ENCODE measurements around the gene UBLCP1.
A peak's percentile ranks its signal among the peaks of the same experiment; 100 is the strongest.

UBLCP1 gene

DNA sequence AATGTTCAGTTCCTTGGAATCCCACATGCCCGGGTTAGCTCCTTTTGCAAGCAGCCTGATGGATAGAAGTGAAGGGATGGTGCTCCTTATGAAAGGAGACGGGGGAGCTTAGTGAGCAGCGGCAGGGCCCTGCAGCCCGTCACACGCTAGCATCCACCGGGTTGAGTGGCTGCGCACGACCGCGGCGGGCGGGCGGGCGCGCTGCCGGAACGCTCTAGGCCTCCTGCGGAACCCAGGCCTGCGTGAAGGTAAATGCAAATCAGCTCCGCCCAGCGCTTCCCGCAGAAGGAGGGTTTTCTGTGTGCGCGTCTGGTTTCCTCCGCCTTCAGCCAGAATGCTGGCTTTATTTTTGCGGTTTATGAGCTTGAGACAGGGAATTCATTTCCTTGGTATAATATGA, 47.4 kb downstream of the UBLCP1 start:
- Histone ChIP-seq H3K4me1 (ENCODE audit: control insufficient read depth, insufficient read depth, low read length) (peaks cover 11% of the 10 kb centered on the region; the same call in 1 of the 2 replicates), H3K9me3 (ENCODE audit: control insufficient read depth, insufficient read depth, low read length) (no peaks in the 10 kb centered on the region), H3K4me3 (ENCODE audit: low read depth, low read length) (peak overlapping the region; percentile 42), H3K27ac (ENCODE audit: low read depth, low read length) (no peak overlapping the region), H3K9ac (ENCODE audit: low read depth, low read length) (0 out of 2 replicates have a peak overlapping the region, but pooled peaks have one; percentile 28), H3K27me3 (ENCODE audit: control insufficient read depth, insufficient read depth, low read length) (peaks cover 36% of the 10 kb centered on the region), H3K36me3 (ENCODE audit: control insufficient read depth, insufficient read depth, low read length) (no peaks in the 10 kb centered on the region)

DNA sequence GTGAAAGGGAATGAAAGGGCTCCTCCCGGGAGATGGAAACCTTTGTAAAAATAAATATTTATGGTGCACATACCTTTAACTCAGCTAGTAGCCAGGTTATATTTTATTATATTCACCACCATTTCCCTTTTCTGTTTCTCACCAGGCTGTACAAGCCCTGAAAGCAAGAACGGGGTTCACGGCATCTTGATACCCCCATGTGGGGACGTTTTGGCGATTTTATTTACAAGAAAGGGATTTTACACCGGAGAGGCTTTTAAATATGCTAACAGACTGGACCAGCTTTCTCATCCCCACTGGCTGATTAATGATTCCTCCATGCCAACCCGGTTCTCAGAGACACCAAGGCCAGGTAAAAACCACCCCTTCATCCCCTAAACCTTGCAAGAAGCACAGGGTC, 48.0 kb downstream of the UBLCP1 start:
- H3K9me3 ChIP-seq (ENCODE audit: control insufficient read depth, insufficient read depth, low read length): no peaks in the 10 kb centered on the region
- H3K4me3 ChIP-seq (ENCODE audit: low read depth, low read length): peak overlapping the region; percentile 42
- H3K9ac ChIP-seq (ENCODE audit: low read depth, low read length): no peak overlapping the region
- no peak overlapping the region for H3K27ac ChIP-seq (ENCODE audit: low read depth, low read length)
- peaks cover 36% of the 10 kb centered on the region for H3K27me3 ChIP-seq (ENCODE audit: control insufficient read depth, insufficient read depth, low read length)
- no peaks in the 10 kb centered on the region for H3K36me3 ChIP-seq (ENCODE audit: control insufficient read depth, insufficient read depth, low read length)
- H3K4me1 ChIP-seq (ENCODE audit: control insufficient read depth, insufficient read depth, low read length): peaks cover 11% of the 10 kb centered on the region; the same call in 1 of the 2 replicates

DNA sequence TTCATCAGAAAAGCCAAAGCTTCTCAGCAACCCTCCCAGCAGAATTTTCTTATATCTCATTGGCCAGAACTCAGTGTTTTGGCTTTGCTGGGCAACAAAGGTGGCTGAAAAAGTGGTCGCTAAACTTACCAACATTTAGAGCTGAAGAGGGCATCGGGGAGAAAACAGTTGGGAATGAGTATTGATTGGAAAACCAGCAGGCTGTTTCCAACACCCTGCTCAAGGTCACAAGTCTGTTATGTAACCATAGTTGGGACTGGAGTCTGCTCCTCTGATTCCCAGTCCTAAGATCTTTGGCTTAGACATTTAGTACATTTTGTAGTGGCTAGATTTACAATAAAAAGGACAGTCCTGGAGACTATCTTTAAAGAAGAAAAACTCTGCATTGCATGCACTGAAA, 50.1 kb downstream of the UBLCP1 start:
- H3K4me3 ChIP-seq (ENCODE audit: low read depth, low read length): no peak overlapping the region
- no peak overlapping the region for H3K27ac ChIP-seq (ENCODE audit: low read depth, low read length)
- H3K27me3 ChIP-seq (ENCODE audit: control insufficient read depth, insufficient read depth, low read length): peaks cover 36% of the 10 kb centered on the region
- peaks cover 11% of the 10 kb centered on the region; the same call in 1 of the 2 replicates for H3K4me1 ChIP-seq (ENCODE audit: control insufficient read depth, insufficient read depth, low read length)
- H3K36me3 ChIP-seq (ENCODE audit: control insufficient read depth, insufficient read depth, low read length): no peaks in the 10 kb centered on the region
- no peak overlapping the region for H3K9ac ChIP-seq (ENCODE audit: low read depth, low read length)
- no peaks in the 10 kb centered on the region for H3K9me3 ChIP-seq (ENCODE audit: control insufficient read depth, insufficient read depth, low read length)

DNA sequence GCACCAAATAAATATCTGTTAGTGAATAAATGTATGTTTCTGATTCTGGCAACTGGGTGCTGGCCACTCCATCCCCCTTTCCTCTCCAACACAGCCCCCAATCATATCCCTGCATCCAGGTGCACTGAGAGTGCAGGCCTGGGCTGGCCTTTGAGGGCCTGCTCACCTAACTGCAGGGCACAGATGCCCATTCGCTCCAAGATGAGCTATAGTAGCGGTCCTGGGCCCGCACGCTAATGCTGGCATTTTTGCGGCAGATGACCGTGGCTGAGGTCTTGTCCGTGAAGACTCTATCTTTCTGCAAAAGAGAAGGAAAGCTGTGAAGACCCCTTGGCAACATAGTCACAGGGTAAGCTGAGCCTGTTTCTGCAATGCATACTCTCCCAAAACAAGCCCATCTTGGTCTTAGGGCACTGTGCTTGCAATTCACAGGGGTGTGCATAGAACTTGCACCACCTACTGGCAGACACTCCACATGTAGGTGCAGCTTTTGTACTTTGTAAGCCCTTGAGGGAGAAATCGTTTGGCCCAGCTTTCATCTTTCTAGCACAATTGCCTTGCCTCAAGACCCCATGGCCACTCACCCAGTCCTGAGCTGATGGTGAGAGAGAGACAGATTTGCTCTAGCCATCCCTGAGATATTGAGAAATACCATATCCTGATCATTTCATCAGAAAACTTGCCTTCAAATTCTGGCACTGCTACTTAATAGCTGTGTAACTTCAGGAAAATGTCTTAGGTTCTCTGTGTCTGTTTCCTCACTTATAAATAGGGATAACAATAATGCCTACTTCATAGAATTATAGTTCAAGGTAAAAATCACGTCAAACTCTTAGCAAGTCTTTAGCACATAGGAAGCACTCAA, 53.7 kb downstream of the UBLCP1 start:
- Histone ChIP-seq H3K27ac (ENCODE audit: low read depth, low read length) (no peak overlapping the region), H3K9me3 (ENCODE audit: control insufficient read depth, insufficient read depth, low read length) (no peaks in the 10 kb centered on the region), H3K4me3 (ENCODE audit: low read depth, low read length) (no peak overlapping the region), H3K27me3 (ENCODE audit: control insufficient read depth, insufficient read depth, low read length) (peaks cover 6% of the 10 kb centered on the region), H3K9ac (ENCODE audit: low read depth, low read length) (no peak overlapping the region), H3K4me1 (ENCODE audit: control insufficient read depth, insufficient read depth, low read length) (no peaks in the 10 kb centered on the region), H3K36me3 (ENCODE audit: control insufficient read depth, insufficient read depth, low read length) (no peaks in the 10 kb centered on the region)

DNA sequence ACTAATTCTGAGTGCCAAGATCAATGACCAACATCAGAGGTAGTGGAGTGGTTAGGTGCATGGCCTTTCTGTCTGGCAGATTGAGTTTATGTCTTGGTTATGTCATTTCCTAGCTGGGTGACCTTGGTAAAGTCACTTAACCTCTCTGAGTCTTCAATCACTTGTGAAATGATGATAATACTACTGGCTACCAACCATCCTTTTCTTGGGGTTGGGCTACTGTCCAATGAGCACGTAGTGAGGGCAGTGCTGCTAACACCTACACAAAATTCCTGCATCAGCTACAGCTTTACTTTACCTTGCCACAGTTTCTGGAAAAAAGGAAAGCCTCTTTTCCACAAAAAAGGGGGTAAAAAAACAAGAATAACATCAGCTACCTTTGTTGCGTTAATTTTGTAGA, 54.8 kb downstream of the UBLCP1 start:
- Histone ChIP-seq H3K9me3 (ENCODE audit: control insufficient read depth, insufficient read depth, low read length) (no peaks in the 10 kb centered on the region), H3K27me3 (ENCODE audit: control insufficient read depth, insufficient read depth, low read length) (no peaks in the 10 kb centered on the region), H3K27ac (ENCODE audit: low read depth, low read length) (no peak overlapping the region)

DNA sequence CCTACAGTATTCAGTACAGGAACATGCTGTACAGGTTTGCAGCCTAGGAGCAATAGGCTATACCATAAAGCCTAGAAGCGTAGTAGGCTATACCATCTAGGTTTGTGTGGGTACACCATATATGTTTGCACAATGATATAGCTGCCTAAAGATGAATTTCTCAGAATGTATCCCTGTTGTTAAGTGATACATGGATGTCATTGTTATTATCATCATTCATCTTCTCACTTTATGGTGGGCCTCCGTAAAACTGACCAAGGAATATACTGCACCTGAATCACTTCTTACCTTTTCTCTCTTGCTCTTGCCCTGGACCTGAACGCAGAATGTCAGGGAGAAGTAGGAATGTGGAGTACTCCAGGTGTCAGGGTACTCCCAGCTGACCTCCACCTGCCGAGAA, 55.4 kb downstream of the UBLCP1 start:
- Histone ChIP-seq H3K9ac (ENCODE audit: low read depth, low read length) (no peak overlapping the region), H3K4me3 (ENCODE audit: low read depth, low read length) (no peak overlapping the region), H3K27me3 (ENCODE audit: control insufficient read depth, insufficient read depth, low read length) (no peaks in the 10 kb centered on the region), H3K36me3 (ENCODE audit: control insufficient read depth, insufficient read depth, low read length) (no peaks in the 10 kb centered on the region), H3K4me1 (ENCODE audit: control insufficient read depth, insufficient read depth, low read length) (no peaks in the 10 kb centered on the region), H3K27ac (ENCODE audit: low read depth, low read length) (no peak overlapping the region), H3K9me3 (ENCODE audit: control insufficient read depth, insufficient read depth, low read length) (no peaks in the 10 kb centered on the region)

More for the DNA sequence above, 54.8 kb downstream of the UBLCP1 start:
- Histone ChIP-seq H3K4me1 (ENCODE audit: control insufficient read depth, insufficient read depth, low read length) (no peaks in the 10 kb centered on the region), H3K36me3 (ENCODE audit: control insufficient read depth, insufficient read depth, low read length) (no peaks in the 10 kb centered on the region), H3K9ac (ENCODE audit: low read depth, low read length) (no peak overlapping the region), H3K4me3 (ENCODE audit: low read depth, low read length) (no peak overlapping the region)

DNA sequence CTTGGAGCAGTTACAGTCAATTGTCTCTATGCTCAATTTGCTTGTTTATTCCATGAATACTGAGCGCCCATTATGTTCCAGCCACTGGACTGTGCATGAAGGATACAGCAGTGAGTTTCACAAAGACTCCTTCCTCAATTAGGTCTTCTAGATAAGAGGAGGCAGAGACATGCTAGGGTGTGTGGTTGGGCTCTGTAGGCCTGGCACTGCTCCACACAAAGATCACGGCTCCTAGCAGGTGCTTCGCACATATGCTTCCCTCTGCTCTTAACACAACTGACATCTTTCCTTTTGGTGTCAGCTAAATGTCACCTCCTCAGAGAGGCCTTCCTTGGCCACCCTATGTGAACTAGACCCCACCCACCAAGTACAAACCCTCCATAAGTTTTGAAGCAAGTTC, 56.3 kb downstream of the UBLCP1 start:
- Histone ChIP-seq H3K4me1 (ENCODE audit: control insufficient read depth, insufficient read depth, low read length) (no peaks in the 10 kb centered on the region), H3K27me3 (ENCODE audit: control insufficient read depth, insufficient read depth, low read length) (no peaks in the 10 kb centered on the region), H3K27ac (ENCODE audit: low read depth, low read length) (no peak overlapping the region), H3K4me3 (ENCODE audit: low read depth, low read length) (no peak overlapping the region), H3K9ac (ENCODE audit: low read depth, low read length) (no peak overlapping the region), H3K9me3 (ENCODE audit: control insufficient read depth, insufficient read depth, low read length) (no peaks in the 10 kb centered on the region), H3K36me3 (ENCODE audit: control insufficient read depth, insufficient read depth, low read length) (no peaks in the 10 kb centered on the region)

DNA sequence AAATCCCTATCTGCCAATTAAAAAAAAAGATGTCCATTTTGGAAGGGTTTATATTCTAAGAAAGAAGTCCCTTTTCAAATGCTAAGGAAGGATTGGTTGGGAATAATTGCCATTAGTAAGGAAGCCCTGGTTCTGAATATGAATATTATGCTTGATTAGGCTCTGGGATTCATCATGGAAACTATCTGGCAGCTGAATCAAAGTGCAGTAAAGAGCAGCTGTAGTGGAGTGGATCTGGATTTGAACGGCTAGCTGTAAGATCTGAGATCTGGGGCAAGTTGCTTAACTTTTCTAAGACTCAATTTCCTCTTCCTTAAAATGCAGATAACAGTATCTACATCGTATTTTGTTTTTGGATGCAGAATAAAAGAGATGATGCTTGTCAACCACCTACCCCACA, 56.7 kb downstream of the UBLCP1 start:
- Histone ChIP-seq H3K27ac (ENCODE audit: low read depth, low read length) (no peak overlapping the region), H3K9me3 (ENCODE audit: control insufficient read depth, insufficient read depth, low read length) (no peaks in the 10 kb centered on the region), H3K9ac (ENCODE audit: low read depth, low read length) (no peak overlapping the region), H3K4me3 (ENCODE audit: low read depth, low read length) (no peak overlapping the region), H3K27me3 (ENCODE audit: control insufficient read depth, insufficient read depth, low read length) (no peaks in the 10 kb centered on the region), H3K36me3 (ENCODE audit: control insufficient read depth, insufficient read depth, low read length) (no peaks in the 10 kb centered on the region), H3K4me1 (ENCODE audit: control insufficient read depth, insufficient read depth, low read length) (no peaks in the 10 kb centered on the region)

DNA sequence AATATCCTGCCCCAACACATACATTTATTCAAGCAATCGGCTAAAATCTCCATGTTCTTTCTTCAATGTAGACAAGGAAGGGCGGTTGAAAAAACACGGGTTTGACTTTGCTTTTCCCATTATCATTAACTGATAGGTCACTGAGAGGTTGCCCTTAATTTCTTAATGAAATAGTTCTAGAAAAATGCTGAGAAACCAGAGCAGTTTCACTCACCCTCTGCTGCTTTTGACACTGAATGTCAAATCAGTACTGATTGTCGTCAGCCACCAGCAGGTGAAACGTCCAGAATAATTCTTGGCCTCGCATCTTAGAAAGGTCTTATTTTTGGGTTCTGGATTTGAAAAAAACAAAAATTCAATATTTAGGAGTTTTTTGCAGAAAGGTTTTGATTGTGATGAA, 59.1 kb downstream of the UBLCP1 start:
- H3K27ac ChIP-seq (ENCODE audit: low read depth, low read length): no peak overlapping the region
- no peak overlapping the region for H3K9ac ChIP-seq (ENCODE audit: low read depth, low read length)
- no peaks in the 10 kb centered on the region for H3K4me1 ChIP-seq (ENCODE audit: control insufficient read depth, insufficient read depth, low read length)
- no peak overlapping the region for H3K4me3 ChIP-seq (ENCODE audit: low read depth, low read length)
- H3K9me3 ChIP-seq (ENCODE audit: control insufficient read depth, insufficient read depth, low read length): no peaks in the 10 kb centered on the region
- H3K36me3 ChIP-seq (ENCODE audit: control insufficient read depth, insufficient read depth, low read length): no peaks in the 10 kb centered on the region
- H3K27me3 ChIP-seq (ENCODE audit: control insufficient read depth, insufficient read depth, low read length): no peaks in the 10 kb centered on the region

DNA sequence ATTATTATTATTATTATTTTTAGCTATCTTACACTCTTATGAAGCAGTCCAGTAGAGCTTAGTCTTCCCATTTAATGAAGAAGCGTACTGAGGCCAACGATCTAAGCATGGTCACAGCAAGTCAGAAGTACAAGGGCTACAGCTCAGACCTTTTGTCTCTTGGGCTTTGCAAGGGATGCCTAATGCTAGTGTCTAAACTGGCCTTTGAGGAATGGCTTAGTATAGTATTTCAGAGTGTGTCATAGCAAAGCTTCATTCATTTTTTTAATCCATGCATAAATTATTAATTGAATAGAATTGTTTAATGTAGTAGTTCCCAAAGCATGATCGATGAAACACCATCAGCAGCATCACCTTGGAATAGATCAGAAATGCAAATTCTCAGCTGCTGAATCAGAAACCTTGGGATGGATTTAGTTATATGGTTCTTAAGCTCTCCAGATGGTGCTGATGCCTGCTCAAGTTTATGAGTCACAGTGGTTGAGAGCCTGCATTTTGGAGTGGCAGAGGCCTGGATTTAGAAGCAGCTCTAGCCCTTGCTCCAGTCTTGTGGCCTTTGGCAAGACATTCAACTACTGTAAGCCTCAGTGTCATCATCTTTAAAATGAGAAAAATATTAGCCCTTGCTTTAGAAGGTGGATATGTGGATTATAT, 61.1 kb downstream of the UBLCP1 start:
- Histone ChIP-seq H3K4me1 (ENCODE audit: control insufficient read depth, insufficient read depth, low read length) (no peaks in the 10 kb centered on the region), H3K36me3 (ENCODE audit: control insufficient read depth, insufficient read depth, low read length) (no peaks in the 10 kb centered on the region), H3K27me3 (ENCODE audit: control insufficient read depth, insufficient read depth, low read length) (no peaks in the 10 kb centered on the region; the same call in 1 of the 2 replicates), H3K27ac (ENCODE audit: low read depth, low read length) (no peak overlapping the region), H3K4me3 (ENCODE audit: low read depth, low read length) (no peak overlapping the region), H3K9ac (ENCODE audit: low read depth, low read length) (no peak overlapping the region), H3K9me3 (ENCODE audit: control insufficient read depth, insufficient read depth, low read length) (no peaks in the 10 kb centered on the region)

DNA sequence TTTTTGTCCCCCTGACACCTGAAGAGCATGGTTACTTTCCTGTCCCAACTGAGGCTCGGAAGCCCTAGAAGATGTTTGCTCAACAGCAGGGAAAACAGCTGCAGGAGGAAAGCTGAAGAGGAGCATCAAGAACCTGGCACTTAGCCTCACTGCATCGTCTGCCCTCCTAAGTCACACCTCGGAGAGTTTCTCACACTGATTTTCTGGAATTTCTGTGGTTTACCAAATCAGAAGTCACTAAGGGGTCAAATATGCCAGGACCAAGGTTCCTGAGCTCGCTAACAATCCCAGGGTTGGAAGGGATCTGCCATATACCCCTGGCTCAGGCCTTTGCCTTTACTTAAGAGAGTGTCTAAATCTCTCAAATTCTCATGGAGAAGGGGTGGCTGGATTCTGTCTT, 61.9 kb downstream of the UBLCP1 start:
- no peak overlapping the region for H3K9ac ChIP-seq (ENCODE audit: low read depth, low read length)
- no peaks in the 10 kb centered on the region for H3K36me3 ChIP-seq (ENCODE audit: control insufficient read depth, insufficient read depth, low read length)
- no peaks in the 10 kb centered on the region for H3K9me3 ChIP-seq (ENCODE audit: control insufficient read depth, insufficient read depth, low read length)
- H3K4me3 ChIP-seq (ENCODE audit: low read depth, low read length): no peak overlapping the region
- no peaks in the 10 kb centered on the region for H3K4me1 ChIP-seq (ENCODE audit: control insufficient read depth, insufficient read depth, low read length)
- H3K27me3 ChIP-seq (ENCODE audit: control insufficient read depth, insufficient read depth, low read length): no peaks in the 10 kb centered on the region; the same call in 1 of the 2 replicates
- no peak overlapping the region for H3K27ac ChIP-seq (ENCODE audit: low read depth, low read length)

Measured in HUES48 (cell line).